AG09309 (cell line): ENCODE measurements around the gene ERC1.
A peak's percentile ranks its signal among the peaks of the same experiment; 100 is the strongest.

Experiments used
- DNase-seq: peaks from one replicate; pipeline ENCODE4 v3.0.0-alpha.2; 2010; ENCODE audit warnings: low read depth
- H3K4me3 ChIP-seq: 2 replicates; pipeline ENCODE4 v1.5.1; 2011; ENCODE audit warnings: mild to moderate bottlenecking, low read depth, low read length, moderate library complexity; ENCODE audit not compliant: control insufficient read depth
- TF ChIP-seq, protein P1 (sequence below): IDR thresholded peaks from 2 replicates; pipeline ENCODE4 v1.5.1; 2011; ENCODE audit warnings: mild to moderate bottlenecking, low read depth, low read length, inconsistent platforms; ENCODE audit not compliant: insufficient read depth, control insufficient read depth; ENCODE audit errors: missing control alignments

Gene ERC1

GRCh38 chr12:1281683-1282366, 290.8 kb downstream of the ERC1 start:
- no peak overlapping the region for H3K4me3 ChIP-seq
- DNase-seq = peak; percentile 38
- TF ChIP-seq, protein P1, sequence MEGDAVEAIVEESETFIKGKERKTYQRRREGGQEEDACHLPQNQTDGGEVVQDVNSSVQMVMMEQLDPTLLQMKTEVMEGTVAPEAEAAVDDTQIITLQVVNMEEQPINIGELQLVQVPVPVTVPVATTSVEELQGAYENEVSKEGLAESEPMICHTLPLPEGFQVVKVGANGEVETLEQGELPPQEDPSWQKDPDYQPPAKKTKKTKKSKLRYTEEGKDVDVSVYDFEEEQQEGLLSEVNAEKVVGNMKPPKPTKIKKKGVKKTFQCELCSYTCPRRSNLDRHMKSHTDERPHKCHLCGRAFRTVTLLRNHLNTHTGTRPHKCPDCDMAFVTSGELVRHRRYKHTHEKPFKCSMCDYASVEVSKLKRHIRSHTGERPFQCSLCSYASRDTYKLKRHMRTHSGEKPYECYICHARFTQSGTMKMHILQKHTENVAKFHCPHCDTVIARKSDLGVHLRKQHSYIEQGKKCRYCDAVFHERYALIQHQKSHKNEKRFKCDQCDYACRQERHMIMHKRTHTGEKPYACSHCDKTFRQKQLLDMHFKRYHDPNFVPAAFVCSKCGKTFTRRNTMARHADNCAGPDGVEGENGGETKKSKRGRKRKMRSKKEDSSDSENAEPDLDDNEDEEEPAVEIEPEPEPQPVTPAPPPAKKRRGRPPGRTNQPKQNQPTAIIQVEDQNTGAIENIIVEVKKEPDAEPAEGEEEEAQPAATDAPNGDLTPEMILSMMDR = no peak

- TF ChIP-seq, protein P1 = no peak
- H3K4me3 ChIP-seq = no peak overlapping the region
- peak; percentile 27 for DNase-seq
Observed at GRCh38 chr12:1282670-1283315, 291.8 kb downstream of the ERC1 start.

DNA sequence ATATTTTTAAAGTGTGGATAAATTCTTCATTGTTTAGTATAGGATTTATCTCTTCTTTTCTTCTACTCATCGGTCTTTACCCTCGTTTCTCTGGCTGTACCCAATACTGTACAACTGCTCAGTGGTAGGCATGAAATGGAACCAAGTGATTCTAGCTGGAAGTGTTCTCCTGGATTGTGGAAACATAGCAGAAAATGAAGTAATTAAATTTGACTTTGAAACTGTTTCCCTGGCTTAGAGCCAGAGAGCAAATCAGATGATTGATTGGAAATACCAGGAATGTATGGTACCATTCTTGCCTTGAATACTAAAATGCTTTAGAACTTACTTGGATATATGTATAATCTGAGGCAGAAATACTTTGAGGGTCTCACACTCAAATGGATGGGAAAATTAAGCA, 292.3 kb downstream of the ERC1 start:
- H3K4me3 ChIP-seq = no peak overlapping the region
- TF ChIP-seq, protein P1 = no peak
- no peak for DNase-seq

GRCh38 chr12:1284611-1285010, 293.6 kb downstream of the ERC1 start:
- TF ChIP-seq, protein P1 = no peak
- no peak for DNase-seq
- no peak overlapping the region for H3K4me3 ChIP-seq

DNA sequence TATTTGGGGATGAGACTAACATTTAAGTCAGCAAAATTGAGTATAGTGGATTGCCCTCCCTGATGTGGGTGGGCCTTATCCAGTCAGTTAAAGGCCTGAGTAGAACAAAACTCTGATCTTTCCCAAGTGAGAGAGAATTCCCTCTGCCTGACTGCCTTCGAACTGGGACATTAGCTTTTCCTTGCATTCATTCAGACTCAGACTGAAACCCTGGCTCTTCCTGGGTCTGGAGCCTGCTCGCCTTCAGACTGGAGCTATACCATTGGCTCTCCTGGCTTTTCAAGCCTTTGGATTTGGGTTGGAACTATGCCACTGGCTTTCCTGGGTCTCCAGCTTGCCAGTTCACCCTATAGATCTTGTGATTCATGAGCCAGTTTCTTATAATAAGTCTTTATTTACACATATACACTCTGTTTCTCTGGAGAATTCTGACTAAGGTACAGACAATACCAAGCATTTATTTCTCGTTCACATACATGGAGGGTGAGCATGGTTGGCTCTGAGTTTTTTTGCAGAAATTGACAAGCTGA, 296.5 kb downstream of the ERC1 start:
- TF ChIP-seq, protein P1 = no peak
- no peak overlapping the region for H3K4me3 ChIP-seq
- DNase-seq = no peak

DNA sequence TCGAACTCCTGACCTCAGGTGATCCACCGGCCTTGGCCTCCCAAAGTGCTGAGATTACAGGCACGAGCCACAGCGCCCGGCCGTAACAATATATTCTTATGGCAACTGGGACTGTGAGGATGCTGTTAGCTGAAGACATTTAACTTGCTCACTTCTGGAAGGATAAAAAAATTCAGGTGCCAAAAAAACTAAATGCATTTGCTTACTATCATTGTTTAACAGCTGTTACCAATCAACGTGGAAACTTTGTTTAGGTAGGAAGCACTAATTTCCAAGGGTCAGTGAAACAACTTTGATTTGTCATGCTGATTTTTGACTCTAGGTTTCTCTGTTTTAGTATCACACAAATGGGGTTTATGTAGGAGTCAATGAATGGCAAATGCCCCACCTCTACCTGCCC, 297.3 kb downstream of the ERC1 start:
- H3K4me3 ChIP-seq = no peak overlapping the region
- DNase-seq = no peak
- TF ChIP-seq, protein P1 = no peak
